HG02759 (cell line): ENCODE data around the gene TMEM63C.

ENCODE experiments used
- ATAC-seq: cut with Tn5 transposase; IDR thresholded peaks from one replicate; pipeline ENCODE4 v1.9.1; 2021; ENCODE audit warnings: mild to moderate bottlenecking, moderate library complexity; ENCODE audit not compliant: unreplicated experiment

Gene TMEM63C

DNA sequence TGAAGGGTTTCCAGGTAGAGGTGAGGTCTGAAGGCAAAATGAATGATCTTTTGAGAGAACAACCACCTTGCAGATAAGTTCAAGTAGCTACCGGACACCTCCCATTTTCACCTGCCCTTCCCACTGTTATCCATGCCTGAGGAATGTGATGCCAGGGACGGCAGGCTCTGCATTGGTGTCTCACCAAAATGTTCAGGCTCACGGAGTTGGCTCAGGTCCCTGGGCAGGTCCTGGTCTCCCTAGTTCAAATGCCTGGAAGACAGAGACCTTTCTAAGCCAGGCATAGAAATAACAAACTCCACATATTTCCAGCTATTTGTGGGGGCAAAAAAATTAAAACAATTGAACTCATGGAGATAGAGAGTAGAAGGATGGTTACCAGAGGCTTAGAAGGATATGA is 36.0 kb downstream of the TMEM63C start:
- no peak for ATAC-seq

DNA sequence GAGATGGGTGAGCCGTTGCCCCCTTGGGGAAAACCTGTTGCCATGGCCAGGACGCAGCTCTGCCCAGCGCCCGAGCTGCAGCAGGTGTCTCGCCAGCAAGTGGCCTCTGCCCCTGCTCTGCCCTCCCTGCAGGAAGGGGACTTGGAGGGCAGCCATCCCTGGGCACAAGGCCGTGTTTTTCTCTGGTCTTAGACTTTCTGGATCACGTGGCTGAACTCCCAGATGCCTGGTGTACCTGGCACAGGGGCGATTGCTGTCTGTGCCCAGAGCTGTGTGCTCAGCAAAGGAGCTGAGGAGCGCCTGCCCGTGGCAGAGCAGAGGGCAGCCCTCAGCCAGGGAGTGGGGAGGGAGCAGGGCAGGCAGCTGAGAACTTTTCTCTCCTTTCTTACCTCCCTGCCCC is 38.0 kb downstream of the TMEM63C start:
- no peak for ATAC-seq

DNA sequence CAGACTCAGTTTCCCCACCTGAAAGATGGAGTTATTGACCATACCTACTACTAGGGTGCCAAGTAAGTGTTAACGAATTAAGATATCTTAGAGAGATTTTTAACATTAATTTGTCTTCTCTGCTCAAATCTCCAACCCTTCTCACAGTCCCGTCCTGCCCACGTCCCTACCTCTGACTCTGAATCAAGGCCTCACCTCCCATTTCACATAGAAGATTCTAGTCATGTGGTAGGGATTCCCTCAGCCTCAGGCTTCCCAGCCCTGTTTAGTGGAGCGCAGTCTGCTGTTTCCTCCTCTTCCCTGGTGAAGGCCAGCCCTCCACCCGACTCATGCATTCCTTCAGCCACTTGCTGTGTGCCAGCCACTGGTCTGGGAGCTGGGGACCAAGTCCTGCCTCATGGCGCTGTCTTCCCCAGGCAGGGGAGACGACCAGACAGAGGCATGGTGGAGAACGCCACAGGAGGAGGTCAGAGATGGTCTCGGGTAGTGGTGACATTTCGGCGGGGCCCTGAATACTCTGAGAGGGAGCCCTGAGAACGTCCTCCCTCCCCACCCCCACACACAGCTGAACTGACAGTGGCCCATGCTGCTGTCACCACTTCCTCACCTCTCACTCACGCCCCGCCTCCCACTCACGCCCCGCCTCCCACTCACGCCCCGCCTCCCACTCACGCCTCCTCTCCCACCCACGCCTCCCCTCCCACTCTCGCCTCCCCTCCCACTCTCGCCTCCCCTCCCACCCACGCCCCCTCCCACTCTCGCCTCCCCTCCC is 38.8 kb downstream of the TMEM63C start:
- no peak for ATAC-seq

DNA sequence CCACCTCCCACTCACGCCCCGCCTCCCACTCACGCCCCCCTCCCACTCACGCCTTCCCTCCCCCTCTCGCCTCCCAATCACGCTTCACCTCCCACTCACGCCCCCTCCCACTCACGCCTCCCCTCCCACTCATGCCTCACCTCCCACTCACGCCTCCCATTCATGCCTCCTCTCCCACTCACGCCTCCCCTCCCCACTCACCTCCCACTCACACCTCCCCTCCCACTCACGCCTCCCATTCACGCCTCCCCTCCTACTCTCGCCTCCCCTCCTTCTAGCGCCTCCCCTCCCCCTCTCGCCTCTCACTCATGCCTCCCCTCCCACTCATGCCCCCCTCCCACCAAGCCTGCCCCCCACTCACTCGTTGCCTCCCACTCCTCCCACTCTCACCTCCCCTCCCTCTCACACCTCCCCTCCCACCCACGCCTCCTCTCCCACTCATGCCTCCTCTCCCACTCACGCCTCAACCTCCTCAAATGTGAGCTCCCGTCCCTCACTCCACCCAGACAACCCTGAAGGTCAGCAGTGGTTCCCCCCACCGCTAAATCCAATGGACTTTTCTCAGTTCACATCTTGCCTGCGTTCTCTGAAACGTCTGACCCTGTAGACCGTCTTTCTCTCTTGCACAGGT is 39.8 kb downstream of the TMEM63C start:
- no peak for ATAC-seq

DNA sequence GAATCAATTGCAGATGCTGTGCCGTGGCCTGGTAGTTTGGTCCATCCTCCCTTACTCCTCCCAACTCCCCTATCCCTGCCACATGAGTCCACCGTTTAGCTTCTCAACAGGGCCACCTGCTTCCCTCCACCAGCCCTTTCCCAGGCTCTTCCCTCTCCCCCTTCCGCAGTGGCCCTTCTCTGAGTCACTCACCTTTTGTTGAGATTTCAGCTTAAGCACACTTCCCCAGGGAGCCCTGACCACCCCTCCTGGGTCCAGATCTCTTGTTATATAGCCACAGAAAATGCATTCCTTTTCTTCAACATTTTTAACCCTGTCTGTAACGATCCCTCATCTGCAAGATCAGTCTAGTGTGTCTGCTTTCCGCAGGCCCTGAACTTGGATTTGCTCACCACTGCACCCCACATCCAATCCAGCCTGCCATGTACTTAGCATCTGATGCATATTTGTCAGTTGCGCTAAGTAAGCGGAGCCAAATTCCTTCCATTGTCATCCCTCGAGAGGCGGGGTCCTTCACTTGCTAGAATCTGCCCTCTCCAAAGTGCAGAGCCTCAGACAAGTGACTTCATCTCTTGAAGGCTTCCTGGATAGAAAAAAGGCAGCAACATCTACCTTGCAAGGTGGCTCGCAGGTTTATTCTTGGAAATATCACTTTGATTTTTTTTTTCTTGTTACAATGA is 41.1 kb downstream of the TMEM63C start:
- no peak for ATAC-seq

DNA sequence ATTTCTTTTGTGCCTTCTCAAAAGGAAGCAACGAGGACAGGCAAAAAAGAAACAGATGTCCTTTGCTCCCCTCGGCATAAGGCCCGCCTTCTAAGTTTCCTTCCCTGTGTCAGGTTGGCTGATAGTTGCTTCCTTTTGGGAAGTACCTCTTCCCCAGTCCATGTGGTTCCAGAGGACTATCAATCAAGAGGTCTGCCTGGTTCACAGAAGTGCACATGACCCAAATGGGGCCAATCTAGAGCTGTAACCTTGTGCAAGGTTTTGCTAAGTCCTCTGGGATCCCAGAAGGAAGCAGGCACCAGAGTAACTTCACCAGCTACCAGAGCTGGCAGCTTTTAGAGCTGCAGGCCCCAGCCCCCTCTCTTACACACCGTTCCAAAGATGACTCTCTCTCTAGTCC is 42.6 kb downstream of the TMEM63C start:
- ATAC-seq, result no peak

DNA sequence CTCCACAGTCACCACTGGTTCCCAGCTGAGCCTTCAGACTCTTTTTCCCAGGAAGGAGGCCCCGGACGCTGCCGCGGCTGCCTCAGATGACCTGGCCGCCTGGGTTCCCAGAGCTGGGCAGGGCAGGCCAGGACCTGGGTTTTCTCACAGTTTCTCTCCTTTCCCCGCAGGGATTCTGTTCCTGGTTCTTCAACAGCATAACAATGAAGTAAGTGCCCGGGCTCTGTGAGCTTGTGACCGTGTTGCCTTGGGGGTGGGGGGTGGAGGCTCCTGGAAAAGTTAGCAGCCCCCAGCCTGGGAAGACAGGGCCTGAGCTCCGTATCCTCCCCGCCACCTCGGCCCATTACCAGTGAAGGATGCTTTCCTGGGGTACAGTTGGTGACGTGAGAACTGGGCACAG is 43.7 kb downstream of the TMEM63C start:
- ATAC-seq, result no peak

DNA sequence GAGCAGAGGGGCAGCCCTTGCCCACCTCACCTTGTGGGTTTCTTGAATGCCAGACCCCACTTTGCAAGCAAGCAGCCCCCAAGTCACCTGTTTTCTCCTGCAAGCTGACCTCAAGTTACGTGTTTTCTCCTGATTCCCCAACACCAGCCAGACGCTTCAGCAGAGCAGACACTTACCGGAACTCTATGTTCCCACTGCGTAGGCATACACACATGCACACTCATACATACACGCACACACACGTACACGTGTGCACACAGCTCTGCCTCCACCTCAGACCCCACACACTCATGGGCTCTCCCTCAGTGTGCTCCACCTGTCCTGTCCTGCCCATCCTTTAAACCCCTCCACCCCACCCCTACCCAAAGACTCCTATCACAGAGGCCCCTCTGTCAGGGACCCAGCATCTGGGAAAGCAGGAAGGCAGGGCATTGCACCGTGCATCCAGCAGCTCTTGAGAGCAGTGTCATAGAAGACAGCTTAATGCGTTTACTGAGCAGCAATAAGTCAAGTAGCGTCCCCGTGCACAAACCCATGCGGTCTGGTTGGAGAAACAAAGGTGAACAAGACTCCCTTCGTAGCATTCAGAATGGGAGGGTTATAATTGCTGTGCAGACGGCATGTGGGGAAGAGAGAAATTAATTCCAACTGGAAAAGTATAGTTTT is 44.4 kb downstream of the TMEM63C start:
- ATAC-seq, result no peak

DNA sequence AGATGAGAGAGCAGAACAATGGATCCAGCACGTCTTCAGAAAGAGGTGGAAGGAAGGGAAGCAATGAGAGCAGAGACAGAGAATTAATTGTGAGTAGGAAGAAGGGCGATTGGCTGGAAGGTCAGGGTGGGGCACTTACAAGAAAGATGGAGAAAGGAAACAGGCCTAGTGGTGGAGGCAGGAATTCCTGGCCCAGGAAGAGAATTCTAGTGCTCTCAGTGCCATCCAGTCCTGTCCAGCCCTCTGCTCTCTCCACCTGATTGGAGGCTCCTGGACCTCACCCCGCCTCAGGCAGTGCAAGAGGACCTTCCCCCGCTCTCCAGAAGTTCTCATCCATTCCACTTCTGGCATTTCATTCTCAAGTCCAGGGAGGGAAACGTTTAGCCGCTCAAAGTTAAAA is 46.5 kb downstream of the TMEM63C start:
- no peak for ATAC-seq

DNA sequence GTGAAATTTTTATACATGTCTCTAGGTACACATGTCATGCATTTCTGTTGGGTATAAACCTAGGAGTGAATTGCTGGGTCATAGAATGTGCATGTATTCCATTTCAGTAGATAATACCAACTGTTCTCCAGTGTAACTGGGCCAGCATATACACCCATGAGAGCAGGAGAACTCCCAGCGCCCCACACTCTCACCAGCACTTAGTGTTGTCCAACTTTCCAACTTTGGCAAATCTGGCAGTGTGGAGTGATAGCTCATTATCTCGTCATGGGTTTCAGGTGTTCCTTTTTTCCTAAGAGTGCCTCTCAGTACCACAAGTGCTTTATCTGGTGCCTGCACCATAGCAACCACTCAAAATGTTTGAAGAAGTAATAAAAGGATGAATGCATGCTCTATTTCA is 49.3 kb downstream of the TMEM63C start:
- no peak for ATAC-seq

DNA sequence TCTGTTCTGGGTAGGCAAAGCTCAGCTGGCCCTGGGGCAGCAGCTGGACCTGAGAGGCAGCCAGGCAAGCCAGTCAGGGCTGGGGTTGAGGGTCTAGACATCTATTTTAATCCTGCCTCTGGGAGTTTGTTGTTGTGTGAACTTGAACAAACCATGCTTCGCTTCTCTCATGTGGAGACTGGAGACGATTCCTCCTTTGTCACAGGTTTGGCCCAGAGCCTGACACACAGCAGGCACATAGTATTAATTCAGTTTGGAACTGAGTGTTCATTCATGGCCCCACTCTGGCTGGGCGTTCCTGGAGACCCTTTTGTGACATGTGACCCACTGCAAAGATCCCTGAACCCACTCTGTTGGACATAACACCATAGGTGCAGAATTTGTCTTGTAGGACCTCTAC is 50.1 kb downstream of the TMEM63C start:
- ATAC-seq, result no peak

DNA sequence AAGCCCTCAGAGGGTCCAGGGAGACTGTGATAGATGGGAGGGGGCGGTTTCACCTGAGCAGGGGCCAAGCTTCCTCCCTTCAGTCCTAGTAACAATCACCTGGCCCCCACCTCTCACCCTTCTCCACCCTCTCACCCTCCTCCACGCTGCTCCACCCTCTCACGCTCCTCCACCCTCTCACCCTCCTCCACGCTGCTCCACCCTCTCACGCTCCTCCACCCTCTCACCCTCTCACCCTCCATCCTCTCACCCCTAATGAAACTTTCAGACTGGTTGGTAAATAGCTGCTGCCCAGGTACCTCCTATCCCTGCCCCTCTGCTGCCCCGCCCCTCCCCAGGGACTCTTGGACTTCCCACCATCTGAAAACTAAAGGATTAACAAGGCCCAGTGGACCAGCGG is 55.2 kb downstream of the TMEM63C start:
- ATAC-seq, result no peak

DNA sequence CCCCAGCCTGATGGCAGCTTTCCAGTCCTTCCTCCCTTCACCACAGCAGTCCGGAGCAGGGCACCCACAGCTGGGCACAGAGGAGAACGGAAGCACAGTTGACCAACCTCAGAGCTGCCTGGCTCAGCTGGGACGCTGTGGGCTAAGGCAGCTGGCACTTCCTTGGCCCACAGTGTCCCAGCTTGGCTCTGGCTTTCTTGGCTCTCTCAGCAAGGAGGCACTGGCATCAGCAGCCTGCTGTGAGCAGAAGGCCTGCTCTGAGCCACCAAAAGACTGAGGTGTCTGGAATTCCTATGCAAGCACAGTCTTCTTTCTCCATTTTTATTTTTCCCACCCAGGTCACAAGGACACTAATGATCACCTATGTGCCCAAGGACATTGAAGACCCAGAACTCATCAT is 56.8 kb downstream of the TMEM63C start:
- ATAC-seq, result no peak

DNA sequence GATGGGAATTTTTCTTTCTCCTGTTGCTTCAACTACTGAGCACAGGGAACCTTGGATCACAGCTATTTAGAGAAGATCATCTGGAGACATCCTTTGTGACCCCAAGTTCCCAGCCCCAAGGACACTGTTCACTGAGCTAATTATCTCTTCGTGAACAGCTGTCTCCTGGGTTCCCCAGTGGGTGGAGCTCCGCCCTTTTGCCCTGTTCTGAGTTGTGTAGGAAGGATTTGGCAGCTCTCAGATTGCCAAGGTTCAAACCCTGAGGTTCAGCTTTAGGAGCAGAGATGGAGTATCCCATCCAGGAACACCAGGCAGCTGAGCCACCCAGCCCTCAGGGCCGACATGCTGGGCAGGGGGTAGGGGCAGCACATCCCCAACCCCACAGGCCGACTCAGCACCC is 57.4 kb downstream of the TMEM63C start:
- ATAC-seq, result no peak

DNA sequence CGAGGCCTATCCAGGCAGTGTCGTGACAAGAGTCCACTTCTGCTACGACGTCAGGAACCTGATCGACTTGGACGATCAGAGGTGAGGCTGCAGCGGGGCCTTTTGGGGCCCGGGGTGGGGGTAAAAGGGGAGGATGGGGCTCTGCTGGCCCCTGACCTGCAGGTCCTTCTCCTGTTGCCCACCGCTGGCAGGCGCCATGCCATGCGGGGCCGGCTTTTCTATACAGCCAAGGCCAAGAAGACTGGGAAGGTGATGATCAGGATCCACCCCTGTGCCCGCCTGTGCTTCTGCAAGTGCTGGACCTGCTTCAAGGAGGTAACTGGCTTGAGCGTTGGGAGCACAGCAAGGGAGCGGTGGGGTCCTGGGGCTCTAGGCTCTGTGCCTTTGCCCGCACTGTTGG is 57.8 kb downstream of the TMEM63C start:
- no peak for ATAC-seq

DNA sequence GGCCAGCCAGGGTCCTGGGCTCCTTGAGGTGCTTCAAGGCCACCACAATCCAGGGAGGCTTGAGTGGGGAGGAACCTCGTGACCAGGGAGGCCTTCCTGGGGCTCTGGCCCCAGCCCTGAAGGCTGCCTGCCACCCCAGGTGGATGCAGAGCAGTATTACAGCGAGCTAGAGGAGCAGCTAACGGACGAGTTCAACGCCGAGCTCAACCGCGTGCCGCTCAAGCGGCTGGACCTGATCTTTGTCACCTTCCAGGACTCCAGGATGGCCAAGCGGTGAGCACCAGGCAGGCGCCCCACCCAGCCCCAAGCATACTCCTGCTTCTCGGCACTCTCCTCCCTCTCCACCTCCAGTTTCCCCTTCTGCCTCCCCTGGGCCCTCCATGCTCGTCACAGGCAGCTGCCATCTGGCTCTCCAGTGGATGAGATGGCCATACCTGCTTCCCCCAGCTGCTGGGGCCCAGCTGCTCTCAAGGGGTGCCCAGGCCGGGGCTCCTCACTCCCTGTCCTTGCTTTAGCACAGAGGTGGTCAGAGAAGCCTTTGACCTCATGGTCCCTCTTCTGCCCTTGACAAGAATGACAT is 58.8 kb downstream of the TMEM63C start:
- no peak for ATAC-seq

DNA sequence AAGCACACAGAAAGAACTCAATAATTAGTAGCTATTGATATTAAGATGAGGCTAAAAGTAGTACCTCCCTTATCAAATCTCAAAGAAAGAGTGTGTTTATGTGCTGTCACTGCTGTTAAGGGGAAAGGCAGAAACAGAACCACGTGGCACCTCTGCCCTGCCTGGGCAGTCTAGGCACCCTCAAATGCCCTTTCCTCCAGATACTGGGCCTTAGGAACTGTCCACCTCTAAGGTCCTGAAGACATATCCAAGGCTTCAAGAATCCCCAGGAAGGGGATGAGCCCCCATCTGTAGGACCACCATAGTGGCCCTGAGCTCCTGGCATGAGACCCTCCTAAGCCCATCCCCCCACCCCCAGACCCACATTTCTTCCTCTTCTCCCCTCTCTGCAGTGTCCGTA is 60.4 kb downstream of the TMEM63C start:
- ATAC-seq, result no peak

DNA sequence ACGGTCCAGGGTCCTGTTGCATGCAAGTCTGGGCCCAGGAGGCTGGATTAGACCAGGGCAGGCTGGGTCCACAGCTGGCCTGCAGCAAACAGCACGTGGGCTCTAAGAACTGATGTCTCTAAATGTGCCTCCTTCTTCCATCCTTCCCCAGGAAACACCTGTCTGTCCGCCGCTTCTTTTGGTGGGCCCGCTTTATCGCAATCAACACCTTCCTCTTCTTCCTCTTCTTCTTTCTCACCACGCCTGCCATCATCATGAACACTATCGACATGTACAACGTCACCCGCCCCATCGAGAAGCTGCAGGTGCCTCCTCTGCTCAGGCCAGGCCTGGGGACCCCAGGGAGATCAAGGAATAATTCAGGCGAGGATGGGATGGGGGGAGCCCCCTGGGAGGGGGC is 61.2 kb downstream of the TMEM63C start:
- no peak for ATAC-seq

DNA sequence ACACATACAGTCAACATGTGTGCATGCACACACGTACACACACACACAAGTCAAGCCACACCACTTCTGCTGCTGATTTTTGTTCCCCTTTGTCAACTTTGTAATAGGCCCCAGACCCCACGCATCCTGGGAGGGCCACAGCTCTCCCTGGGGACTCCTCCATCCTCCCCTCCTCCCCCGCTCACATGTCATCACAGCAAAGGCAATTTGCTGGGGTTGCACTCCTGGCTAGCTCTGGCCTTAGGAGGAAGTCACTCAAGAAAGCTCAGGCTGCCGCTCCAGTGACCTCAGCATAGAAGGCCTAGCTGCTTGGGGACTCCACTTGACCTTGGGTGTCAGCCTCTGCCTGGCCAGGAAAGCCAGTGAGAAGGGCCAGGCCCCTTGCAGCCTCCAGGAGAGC is 62.3 kb downstream of the TMEM63C start:
- ATAC-seq, result peak; percentile 50

DNA sequence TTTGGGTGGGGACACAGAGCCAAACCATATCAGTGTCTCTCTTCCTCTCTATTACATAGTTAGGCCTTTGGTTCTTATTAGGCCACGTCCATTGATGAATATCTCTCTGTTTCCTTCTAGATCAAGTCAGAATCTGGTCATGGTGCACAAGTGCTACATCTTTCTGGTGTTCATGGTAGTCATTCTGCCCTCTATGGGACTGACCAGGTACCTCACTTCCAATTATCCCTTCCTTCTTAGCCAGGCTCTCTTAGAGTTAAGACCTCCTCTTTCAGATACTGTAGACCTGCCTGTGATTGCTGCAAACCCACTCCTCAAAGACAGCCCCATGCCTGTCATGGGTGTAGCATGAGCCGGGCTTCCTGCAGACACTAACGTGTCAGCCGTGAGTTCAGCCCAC is 64.2 kb downstream of the TMEM63C start:
- ATAC-seq, result no peak

DNA sequence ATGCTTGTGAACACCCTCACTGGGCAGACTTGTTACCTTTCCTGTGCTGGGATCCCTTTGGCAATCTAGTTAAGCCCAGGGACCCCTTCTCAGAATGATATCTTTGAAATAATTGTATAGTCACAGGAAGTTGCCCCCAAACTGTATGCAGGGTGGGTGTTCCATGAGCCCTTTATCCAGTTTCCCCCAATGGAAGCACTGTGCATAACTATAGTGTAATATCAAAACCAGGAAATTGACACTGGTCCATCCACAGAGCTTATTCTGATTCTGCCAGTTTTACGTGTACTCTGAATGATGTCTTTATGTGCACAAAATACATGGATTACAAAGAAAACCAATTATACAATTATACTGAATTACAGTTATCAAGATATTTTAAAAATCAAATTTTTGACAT is 65.2 kb downstream of the TMEM63C start:
- no peak for ATAC-seq
